ENCODE results near the gene PXYLP1.

PXYLP1 gene

GRCh38 chr3:141255137-141255845, 23.7 kb downstream of the PXYLP1 start:
- Mint-ChIP-seq H3K9me3 (no peaks in the 10 kb centered on the region), H3K27me3 (ENCODE audit: low read depth, poor library complexity) (no peaks in the 10 kb centered on the region), H3K36me3 (ENCODE audit: low read depth) (no peaks in the 10 kb centered on the region), H3K4me1 (peaks cover 14% of the 10 kb centered on the region), H3K27ac (no peak overlapping the region), H3K4me3 (no peak overlapping the region)
- no peak for DNase-seq
- TF ChIP-seq CTCF (IDR thresholded peaks at IDR 0.05), result no peak

- Mint-ChIP-seq H3K4me3 (no peak overlapping the region), H3K9me3 (no peaks in the 10 kb centered on the region), H3K4me1 (peaks cover 17% of the 10 kb centered on the region), H3K27me3 (ENCODE audit: low read depth, poor library complexity) (no peaks in the 10 kb centered on the region), H3K36me3 (ENCODE audit: low read depth) (peaks cover 1% of the 10 kb centered on the region), H3K27ac (no peak overlapping the region)
- TF ChIP-seq CTCF (IDR thresholded peaks at IDR 0.05), result peak; percentile 39
- no peak for DNase-seq
Observed at GRCh38 chr3:141255846-141256261, 24.2 kb downstream of the PXYLP1 start.

GRCh38 chr3:141256820-141257219, 25.2 kb downstream of the PXYLP1 start:
- no peak for TF ChIP-seq CTCF (IDR thresholded peaks at IDR 0.05)
- Mint-ChIP-seq H3K27me3 (ENCODE audit: low read depth, poor library complexity) (no peaks in the 10 kb centered on the region), H3K4me3 (no peak overlapping the region), H3K27ac (peak overlapping the region; percentile 82), H3K4me1 (peaks cover 17% of the 10 kb centered on the region), H3K9me3 (no peaks in the 10 kb centered on the region), H3K36me3 (ENCODE audit: low read depth) (peaks cover 9% of the 10 kb centered on the region)
- no peak for DNase-seq

GRCh38 chr3:141257961-141258360, 26.3 kb downstream of the PXYLP1 start:
- H3K36me3 Mint-ChIP-seq (ENCODE audit: low read depth), result peaks cover 13% of the 10 kb centered on the region
- no peaks in the 10 kb centered on the region for H3K9me3 Mint-ChIP-seq
- no peak for DNase-seq
- no peaks in the 10 kb centered on the region for H3K27me3 Mint-ChIP-seq (ENCODE audit: low read depth, poor library complexity)
- no peak overlapping the region for H3K27ac Mint-ChIP-seq
- TF ChIP-seq CTCF (IDR thresholded peaks at IDR 0.05), result no peak
- peaks cover 17% of the 10 kb centered on the region for H3K4me1 Mint-ChIP-seq
- H3K4me3 Mint-ChIP-seq, result no peak overlapping the region

- no peak overlapping the region for H3K27ac Mint-ChIP-seq
- H3K4me1 Mint-ChIP-seq, result peaks cover 17% of the 10 kb centered on the region
- H3K36me3 Mint-ChIP-seq (ENCODE audit: low read depth), result peaks cover 20% of the 10 kb centered on the region
- no peaks in the 10 kb centered on the region for H3K9me3 Mint-ChIP-seq
- TF ChIP-seq CTCF (IDR thresholded peaks at IDR 0.05), result no peak
- DNase-seq, result no peak
- no peaks in the 10 kb centered on the region for H3K27me3 Mint-ChIP-seq (ENCODE audit: low read depth, poor library complexity)
- no peak overlapping the region for H3K4me3 Mint-ChIP-seq
Observed at GRCh38 chr3:141258973-141259372, 27.3 kb downstream of the PXYLP1 start.
